Endothelial cell (in vitro differentiated cells): Measurements from ENCODE around the gene TMEM212. TPM values are rescaled to one million over a fixed set of nuclear protein-coding genes. Genes with fewer than 3 reads are reported as not detected.

Experiments used
- DNase-seq: peaks from one replicate; pipeline ENCODE4 v3.0.0; 2021; ENCODE audit warnings: low spot score
- H3K27ac Mint-ChIP-seq: one replicate; pipeline ENCODE4 v1.8.0; 2021; ENCODE audit warnings: mixed read lengths, inconsistent platforms; ENCODE audit not compliant: unreplicated experiment
- H3K27me3 Mint-ChIP-seq: one replicate; pipeline ENCODE4 v1.8.0; 2021; ENCODE audit warnings: mild to moderate bottlenecking, moderate library complexity, mixed read lengths, inconsistent platforms; ENCODE audit not compliant: unreplicated experiment
- H3K36me3 Mint-ChIP-seq: one replicate; pipeline ENCODE4 v1.8.0; 2021; ENCODE audit warnings: mild to moderate bottlenecking, low read depth, mixed read lengths, inconsistent platforms; ENCODE audit not compliant: unreplicated experiment
- H3K4me1 Mint-ChIP-seq: one replicate; pipeline ENCODE4 v1.8.0; 2021; ENCODE audit warnings: mild to moderate bottlenecking, mixed read lengths, inconsistent platforms; ENCODE audit not compliant: unreplicated experiment
- H3K4me3 Mint-ChIP-seq: one replicate; pipeline ENCODE4 v1.8.0; 2021; ENCODE audit warnings: mild to moderate bottlenecking, mixed read lengths, inconsistent platforms; ENCODE audit not compliant: unreplicated experiment
- H3K9me3 Mint-ChIP-seq: one replicate; pipeline ENCODE4 v1.8.0; 2021; ENCODE audit warnings: mixed read lengths, inconsistent platforms; ENCODE audit not compliant: unreplicated experiment
- CTCF ChIP-seq: fragments of 200-600 bp; sonication (generic); IDR thresholded peaks from one replicate; pipeline ENCODE4 v1.5.0; 2021; ENCODE audit warnings: antibody characterized with exemption; ENCODE audit not compliant: unreplicated experiment
- total RNA-seq: library from RNA; stranded (reverse); fragmentation: NEBNext Ultra II Directional; extraction: Animal tissue kit (Norgen Biotek cat#: 25700); gene quantifications from one replicate; pipeline ENCODE4 v1.2.1, GENCODE V29; 2021; ENCODE audit not compliant: unreplicated experiment

Gene TMEM212
- total RNA-seq, 1 donor from 2014 or later = not detected

- H3K36me3 Mint-ChIP-seq = peaks cover 5% of the 10 kb centered on the region
- no peaks in the 10 kb centered on the region for H3K27me3 Mint-ChIP-seq
- no peak overlapping the region for H3K27ac Mint-ChIP-seq
- no peak for DNase-seq
- no peak for TF ChIP-seq CTCF
- H3K9me3 Mint-ChIP-seq = peaks cover 6% of the 10 kb centered on the region
- H3K4me1 Mint-ChIP-seq = no peaks in the 10 kb centered on the region
- no peak overlapping the region for H3K4me3 Mint-ChIP-seq
Observed at GRCh38 chr3:171908731-171909130, 65.6 kb downstream of the TMEM212 start.

Other genes with a start within 250 kb of the TMEM212 start
- gene PLD1, start 32.9 kb upstream of the TMEM212 start, total RNA-seq = 61.5 TPM
- gene FNDC3B, start 196.2 kb downstream of the TMEM212 start, total RNA-seq = 204 TPM